ENCODE measurements around the gene SRRM5. TPM values are rescaled to one million over a fixed set of nuclear protein-coding genes. Genes with fewer than 3 reads are reported as not detected.
A peak's percentile ranks its signal among the peaks of the same experiment; 100 is the strongest.
"Not testable (repeated sequence)": the region's sequence is repeated elsewhere in the genome, so short reads cannot be mapped to it uniquely, and the experiment has no call there.

The SRRM5 gene
- total RNA-seq, 4 donors from 2014 or later = 1.2 to 2.7 (median 2.5) TPM; not detected in 1

DNA sequence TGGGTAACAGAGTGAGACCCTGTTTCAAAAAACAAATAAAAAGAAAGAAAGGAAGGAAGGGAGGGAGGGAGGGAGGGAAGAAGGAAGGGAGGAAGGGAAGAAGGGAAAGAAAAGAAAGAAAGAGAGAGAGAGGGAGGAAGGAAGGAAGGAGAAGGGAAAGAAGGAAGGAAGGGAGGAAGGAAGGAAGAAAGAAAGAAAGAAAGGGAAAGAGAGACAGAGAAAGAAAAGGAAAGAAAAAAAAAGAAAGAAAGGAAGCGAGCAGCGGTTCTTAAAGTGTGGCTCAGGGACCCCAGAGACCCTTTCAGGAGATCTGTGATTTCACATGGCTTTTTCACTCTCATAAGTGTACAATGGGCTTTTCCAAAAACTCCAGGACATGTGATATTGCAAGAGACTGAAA is 37.6 kb downstream of the SRRM5 start:
- Histone ChIP-seq H3K27ac (no peak overlapping the region), H3K9me3 (no peaks in the 10 kb centered on the region), H3K27me3 (no peaks in the 10 kb centered on the region), H3K36me3 (peaks cover 0 to 28% (median 0%) of the 10 kb centered on the region in 3 donors), H3K4me3 (no peak overlapping the region), H3K4me1 (no peaks in the 10 kb centered on the region)
- TF ChIP-seq, protein P1, sequence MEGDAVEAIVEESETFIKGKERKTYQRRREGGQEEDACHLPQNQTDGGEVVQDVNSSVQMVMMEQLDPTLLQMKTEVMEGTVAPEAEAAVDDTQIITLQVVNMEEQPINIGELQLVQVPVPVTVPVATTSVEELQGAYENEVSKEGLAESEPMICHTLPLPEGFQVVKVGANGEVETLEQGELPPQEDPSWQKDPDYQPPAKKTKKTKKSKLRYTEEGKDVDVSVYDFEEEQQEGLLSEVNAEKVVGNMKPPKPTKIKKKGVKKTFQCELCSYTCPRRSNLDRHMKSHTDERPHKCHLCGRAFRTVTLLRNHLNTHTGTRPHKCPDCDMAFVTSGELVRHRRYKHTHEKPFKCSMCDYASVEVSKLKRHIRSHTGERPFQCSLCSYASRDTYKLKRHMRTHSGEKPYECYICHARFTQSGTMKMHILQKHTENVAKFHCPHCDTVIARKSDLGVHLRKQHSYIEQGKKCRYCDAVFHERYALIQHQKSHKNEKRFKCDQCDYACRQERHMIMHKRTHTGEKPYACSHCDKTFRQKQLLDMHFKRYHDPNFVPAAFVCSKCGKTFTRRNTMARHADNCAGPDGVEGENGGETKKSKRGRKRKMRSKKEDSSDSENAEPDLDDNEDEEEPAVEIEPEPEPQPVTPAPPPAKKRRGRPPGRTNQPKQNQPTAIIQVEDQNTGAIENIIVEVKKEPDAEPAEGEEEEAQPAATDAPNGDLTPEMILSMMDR (IDR thresholded peaks at IDR 0.05) = no peak
- TF ChIP-seq POLR2A (IDR thresholded peaks at IDR 0.05) = no peak
- DNase-seq = no peak

- H3K4me3 ChIP-seq, DNase-seq, H3K4me1 ChIP-seq, H3K27ac ChIP-seq, H3K27me3 ChIP-seq, H3K9me3 ChIP-seq: not testable (repeated sequence)
- H3K36me3 ChIP-seq = peaks cover 0 to 34% (median 0%) of the 10 kb centered on the region in 3 donors
Measured at GRCh38 chr19:43650276-43650675, 38.4 kb downstream of the SRRM5 start.

- TF ChIP-seq, protein P1 (IDR thresholded peaks at IDR 0.05) = peak; percentile 19 to 76 (median 72)
- TF ChIP-seq POLR2A (IDR thresholded peaks at IDR 0.05) = no peak
- Histone ChIP-seq H3K9me3 (no peaks in the 10 kb centered on the region), H3K4me3 (peak overlapping the region in 1 of 4 donors; percentile 22), H3K36me3 (peaks cover 0 to 38% (median 0%) of the 10 kb centered on the region in 3 donors), H3K4me1 (no peaks in the 10 kb centered on the region), H3K27me3 (no peaks in the 10 kb centered on the region), H3K27ac (no peak overlapping the region)
- peak; percentile 51 to 79 (median 75) for DNase-seq
Measured at GRCh38 chr19:43651758-43652545, 40.1 kb downstream of the SRRM5 start.

DNA sequence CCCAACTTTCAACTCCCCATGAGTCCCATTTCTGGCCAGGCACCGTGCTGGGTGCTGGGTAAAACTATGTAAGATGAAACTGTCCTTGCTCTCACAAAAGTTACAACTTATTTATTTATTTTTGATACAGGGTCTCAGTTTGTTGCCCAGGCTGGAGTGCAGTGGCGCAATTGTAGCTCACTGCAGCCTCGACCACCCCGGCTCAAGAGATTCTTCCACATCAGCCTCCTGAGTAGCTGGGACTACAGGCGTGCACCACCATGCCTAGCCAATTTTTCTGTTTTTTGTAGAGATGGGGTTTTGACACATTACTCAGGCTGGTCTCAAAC is 40.6 kb downstream of the SRRM5 start:
- TF ChIP-seq, protein P1 (IDR thresholded peaks at IDR 0.05) = no peak
- TF ChIP-seq POLR2A (IDR thresholded peaks at IDR 0.05) = no peak
- Histone ChIP-seq H3K27me3 (no peaks in the 10 kb centered on the region), H3K36me3 (peaks cover 0 to 34% (median 0%) of the 10 kb centered on the region in 3 donors), H3K27ac (no peak overlapping the region), H3K4me3 (no peak overlapping the region), H3K9me3 (no peaks in the 10 kb centered on the region), H3K4me1 (no peaks in the 10 kb centered on the region)
- DNase-seq = no peak

GRCh38 chr19:43656436-43656835 is 44.5 kb downstream of the SRRM5 start:
- H3K9me3 ChIP-seq = peaks cover 0 to 5% (median 0%) of the 10 kb centered on the region in 4 donors
- peaks cover 0 to 22% (median 0%) of the 10 kb centered on the region in 3 donors for H3K36me3 ChIP-seq
- no peaks in the 10 kb centered on the region for H3K4me1 ChIP-seq
- TF ChIP-seq POLR2A (IDR thresholded peaks at IDR 0.05) = no peak
- TF ChIP-seq, protein P1 (IDR thresholded peaks at IDR 0.05) = no peak
- no peak overlapping the region for H3K4me3 ChIP-seq
- no peaks in the 10 kb centered on the region for H3K27me3 ChIP-seq
- H3K27ac ChIP-seq = no peak overlapping the region
- DNase-seq = no peak

- Histone ChIP-seq H3K36me3 (peaks cover 0 to 22% (median 0%) of the 10 kb centered on the region in 3 donors), H3K9me3 (peaks cover 0 to 5% (median 0%) of the 10 kb centered on the region in 4 donors), H3K4me3 (no peak overlapping the region), H3K4me1 (no peaks in the 10 kb centered on the region), H3K27ac (no peak overlapping the region), H3K27me3 (no peaks in the 10 kb centered on the region)
- TF ChIP-seq, protein P1 (IDR thresholded peaks at IDR 0.05) = no peak
- TF ChIP-seq POLR2A (IDR thresholded peaks at IDR 0.05) = no peak
- DNase-seq = no peak
Measured at GRCh38 chr19:43658001-43658400, 46.1 kb downstream of the SRRM5 start.
